WTC11 (cell line): ENCODE results near the gene ARHGAP15. TPM values are rescaled to one million over a fixed set of nuclear protein-coding genes. Genes with fewer than 3 reads are reported as not detected.

ENCODE experiments used
- ATAC-seq: fragments of 200-7000 bp; cut with Tn5 transposase; 2 replicates; pipeline ENCODE4 v1.10.0; 2021; ENCODE audit warnings: mild to moderate bottlenecking, moderate library complexity
- CTCF ChIA-PET: fragments of 300-600 bp; sonication (Branson Sonifier 250); formaldehyde crosslinking; loops from one replicate; lab custom pipeline; 2021; ENCODE audit warnings: antibody characterized with exemption; lab: Charles Lee
- POLR2A ChIA-PET: fragments of 350-600 bp; sonication (Branson Sonifier 250); formaldehyde crosslinking; loops from one replicate; lab custom pipeline; 2021; ENCODE audit warnings: antibody characterized with exemption; lab: Charles Lee
- DNase-seq: peaks from one replicate; pipeline ENCODE4 v3.0.0; 2021; ENCODE audit warnings: low spot score
- H3K27ac Mint-ChIP-seq: 2 replicates; pipeline ENCODE4 v1.8.0; 2021; ENCODE audit warnings: mixed read lengths
- H3K27me3 Mint-ChIP-seq: 2 replicates; pipeline ENCODE4 v1.8.0; 2021; ENCODE audit warnings: low read depth, mild to moderate bottlenecking, moderate library complexity, mixed read lengths
- H3K36me3 Mint-ChIP-seq: 2 replicates; pipeline ENCODE4 v1.8.0; 2021; ENCODE audit warnings: mixed read lengths
- H3K4me1 Mint-ChIP-seq: 2 replicates; pipeline ENCODE4 v1.8.0; 2022; ENCODE audit warnings: mixed read lengths
- H3K4me3 Mint-ChIP-seq: 2 replicates; pipeline ENCODE4 v1.8.0; 2021; ENCODE audit warnings: mild to moderate bottlenecking, moderate library complexity, mixed read lengths
- H3K9me3 Mint-ChIP-seq: 2 replicates; pipeline ENCODE4 v1.8.0; 2021; ENCODE audit warnings: mixed read lengths
- CBFB ChIP-seq: sonication (generic); formaldehyde crosslinking; IDR thresholded peaks from 2 replicates; pipeline ENCODE4 v1.8.1; 2022; ENCODE audit warnings: mild to moderate bottlenecking, low read depth, missing genetic modification reagents
- CREB1 ChIP-seq: sonication (generic); formaldehyde crosslinking; IDR thresholded peaks from 2 replicates; pipeline ENCODE4 v1.8.0; 2023; ENCODE audit warnings: mild to moderate bottlenecking, missing genetic modification reagents
- E2F1 ChIP-seq: sonication (generic); formaldehyde crosslinking; IDR thresholded peaks from 2 replicates; pipeline ENCODE4 v1.8.0; 2022; ENCODE audit warnings: mild to moderate bottlenecking, missing genetic modification reagents
- FOXJ3 ChIP-seq: sonication (generic); formaldehyde crosslinking; IDR thresholded peaks from 2 replicates; pipeline ENCODE4 v1.9.0; 2021; ENCODE audit warnings: missing genetic modification reagents, mild to moderate bottlenecking, borderline replicate concordance
- JAZF1 ChIP-seq: fragments of 250-450 bp; sonication (Bioruptor Pico); IDR thresholded peaks from 2 replicates; pipeline ENCODE4 v1.9.0; 2021; ENCODE audit warnings: moderate library complexity, mild to moderate bottlenecking, inconsistent platforms
- MXD4 ChIP-seq: fragments of 250-450 bp; sonication (Bioruptor Pico); IDR thresholded peaks from 2 replicates; pipeline ENCODE4 v1.8.0; 2021; ENCODE audit warnings: mild to moderate bottlenecking, moderate library complexity, borderline replicate concordance
- NFATC4 ChIP-seq: fragments of 250-450 bp; sonication (Bioruptor Pico); IDR thresholded peaks from 2 replicates; pipeline ENCODE4 v1.9.0; 2021; ENCODE audit warnings: mild to moderate bottlenecking
- NR3C1 ChIP-seq: sonication (generic); formaldehyde crosslinking; conservative IDR thresholded peaks from 2 replicates; pipeline ENCODE4 v1.8.1; 2023; ENCODE audit warnings: low read depth, mild to moderate bottlenecking, missing genetic modification reagents
- OVOL2 ChIP-seq: fragments of 250-450 bp; sonication (Bioruptor Pico); IDR thresholded peaks from 2 replicates; pipeline ENCODE4 v1.9.0; 2021; ENCODE audit warnings: mild to moderate bottlenecking, borderline replicate concordance
- PRDM15 ChIP-seq: sonication (generic); formaldehyde crosslinking; IDR thresholded peaks from 2 replicates; pipeline ENCODE4 v1.8.0; 2022; ENCODE audit warnings: missing genetic modification reagents
- ZNF138 ChIP-seq: sonication (generic); formaldehyde crosslinking; conservative IDR thresholded peaks from 2 replicates; pipeline ENCODE4 v1.8.1; 2022; ENCODE audit warnings: mild to moderate bottlenecking, moderate library complexity, missing genetic modification reagents
- total RNA-seq: library from RNA; stranded (reverse); gene quantifications from 3 replicates; pipeline ENCODE4 v1.2.3, GENCODE V29; 2021
- TF ChIP-seq, protein P1 (sequence below): sonication (generic); formaldehyde crosslinking; IDR thresholded peaks from 2 replicates; pipeline ENCODE4 v1.8.1; 2023; ENCODE audit warnings: mild to moderate bottlenecking, missing genetic modification reagents
- TF ChIP-seq, protein P2 (sequence below): sonication (generic); formaldehyde crosslinking; IDR thresholded peaks from 2 replicates; pipeline ENCODE4 v1.8.1; 2022; ENCODE audit warnings: low read depth, mild to moderate bottlenecking, moderate library complexity, missing genetic modification reagents, borderline replicate concordance
- TF ChIP-seq, protein P3 (sequence below): sonication (generic); formaldehyde crosslinking; IDR thresholded peaks from 2 replicates; pipeline ENCODE4 v1.8.1; 2022; ENCODE audit warnings: low read depth, missing genetic modification reagents, borderline replicate concordance
- TF ChIP-seq, protein P4 (sequence below): fragments of 200-600 bp; IDR thresholded peaks from 2 replicates; pipeline ENCODE4 v1.8.0; 2022; ENCODE audit warnings: antibody characterized with exemption

ARHGAP15 gene
- total RNA-seq, 1 experiment from 2014 or later = 0.28 TPM

GRCh38 chr2:143399631-143400069 lies 270.4 kb downstream of the ARHGAP15 start:
- ChIA-PET POLR2A (no interaction called here), CTCF (no interaction called here)
- Mint-ChIP-seq H3K27ac (no peak overlapping the region), H3K9me3 (no peaks in the 10 kb centered on the region), H3K4me1 (peaks cover 4% of the 10 kb centered on the region; the same call in 1 of the 2 replicates), H3K27me3 (no peaks in the 10 kb centered on the region), H3K36me3 (no peaks in the 10 kb centered on the region), H3K4me3 (no peak overlapping the region)
- DNase-seq (no peak), ATAC-seq (no peak)
- TF ChIP-seq, protein P1, sequence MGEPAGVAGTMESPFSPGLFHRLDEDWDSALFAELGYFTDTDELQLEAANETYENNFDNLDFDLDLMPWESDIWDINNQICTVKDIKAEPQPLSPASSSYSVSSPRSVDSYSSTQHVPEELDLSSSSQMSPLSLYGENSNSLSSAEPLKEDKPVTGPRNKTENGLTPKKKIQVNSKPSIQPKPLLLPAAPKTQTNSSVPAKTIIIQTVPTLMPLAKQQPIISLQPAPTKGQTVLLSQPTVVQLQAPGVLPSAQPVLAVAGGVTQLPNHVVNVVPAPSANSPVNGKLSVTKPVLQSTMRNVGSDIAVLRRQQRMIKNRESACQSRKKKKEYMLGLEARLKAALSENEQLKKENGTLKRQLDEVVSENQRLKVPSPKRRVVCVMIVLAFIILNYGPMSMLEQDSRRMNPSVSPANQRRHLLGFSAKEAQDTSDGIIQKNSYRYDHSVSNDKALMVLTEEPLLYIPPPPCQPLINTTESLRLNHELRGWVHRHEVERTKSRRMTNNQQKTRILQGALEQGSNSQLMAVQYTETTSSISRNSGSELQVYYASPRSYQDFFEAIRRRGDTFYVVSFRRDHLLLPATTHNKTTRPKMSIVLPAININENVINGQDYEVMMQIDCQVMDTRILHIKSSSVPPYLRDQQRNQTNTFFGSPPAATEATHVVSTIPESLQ (CRISPR knock-in tag) = no peak
- TF ChIP-seq ZNF138 (CRISPR knock-in tag) = no peak
- TF ChIP-seq, protein P2, sequence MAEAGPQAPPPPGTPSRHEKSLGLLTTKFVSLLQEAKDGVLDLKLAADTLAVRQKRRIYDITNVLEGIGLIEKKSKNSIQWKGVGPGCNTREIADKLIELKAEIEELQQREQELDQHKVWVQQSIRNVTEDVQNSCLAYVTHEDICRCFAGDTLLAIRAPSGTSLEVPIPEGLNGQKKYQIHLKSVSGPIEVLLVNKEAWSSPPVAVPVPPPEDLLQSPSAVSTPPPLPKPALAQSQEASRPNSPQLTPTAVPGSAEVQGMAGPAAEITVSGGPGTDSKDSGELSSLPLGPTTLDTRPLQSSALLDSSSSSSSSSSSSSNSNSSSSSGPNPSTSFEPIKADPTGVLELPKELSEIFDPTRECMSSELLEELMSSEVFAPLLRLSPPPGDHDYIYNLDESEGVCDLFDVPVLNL (CRISPR knock-in tag) = no peak
- no peak for TF ChIP-seq CBFB (CRISPR knock-in tag)
- TF ChIP-seq, protein P3, sequence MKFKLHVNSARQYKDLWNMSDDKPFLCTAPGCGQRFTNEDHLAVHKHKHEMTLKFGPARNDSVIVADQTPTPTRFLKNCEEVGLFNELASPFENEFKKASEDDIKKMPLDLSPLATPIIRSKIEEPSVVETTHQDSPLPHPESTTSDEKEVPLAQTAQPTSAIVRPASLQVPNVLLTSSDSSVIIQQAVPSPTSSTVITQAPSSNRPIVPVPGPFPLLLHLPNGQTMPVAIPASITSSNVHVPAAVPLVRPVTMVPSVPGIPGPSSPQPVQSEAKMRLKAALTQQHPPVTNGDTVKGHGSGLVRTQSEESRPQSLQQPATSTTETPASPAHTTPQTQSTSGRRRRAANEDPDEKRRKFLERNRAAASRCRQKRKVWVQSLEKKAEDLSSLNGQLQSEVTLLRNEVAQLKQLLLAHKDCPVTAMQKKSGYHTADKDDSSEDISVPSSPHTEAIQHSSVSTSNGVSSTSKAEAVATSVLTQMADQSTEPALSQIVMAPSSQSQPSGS (CRISPR knock-in tag) = no peak
- no peak for TF ChIP-seq CREB1 (CRISPR knock-in tag)
- TF ChIP-seq FOXJ3 = no peak
- no peak for TF ChIP-seq MXD4 (CRISPR knock-in tag)
- no peak for TF ChIP-seq NFATC4
- TF ChIP-seq OVOL2 (CRISPR knock-in tag) = no peak
- TF ChIP-seq JAZF1 = no peak
- no peak for TF ChIP-seq PRDM15 (CRISPR knock-in tag)

- ChIA-PET POLR2A (no interaction called here), CTCF (no interaction called here)
- no peaks in the 10 kb centered on the region for H3K9me3 Mint-ChIP-seq
- H3K27me3 Mint-ChIP-seq = no peaks in the 10 kb centered on the region
- no peaks in the 10 kb centered on the region for H3K36me3 Mint-ChIP-seq
- no peak for DNase-seq
- no peak overlapping the region for H3K4me3 Mint-ChIP-seq
- no peak for ATAC-seq
- peaks cover 4% of the 10 kb centered on the region; the same call in 1 of the 2 replicates for H3K4me1 Mint-ChIP-seq
- no peak overlapping the region; the same call in 1 of the 2 replicates for H3K27ac Mint-ChIP-seq
- TF ChIP-seq E2F1 (CRISPR knock-in tag) (no peak), NR3C1 (CRISPR knock-in tag) (no peak)
- TF ChIP-seq, protein P4, sequence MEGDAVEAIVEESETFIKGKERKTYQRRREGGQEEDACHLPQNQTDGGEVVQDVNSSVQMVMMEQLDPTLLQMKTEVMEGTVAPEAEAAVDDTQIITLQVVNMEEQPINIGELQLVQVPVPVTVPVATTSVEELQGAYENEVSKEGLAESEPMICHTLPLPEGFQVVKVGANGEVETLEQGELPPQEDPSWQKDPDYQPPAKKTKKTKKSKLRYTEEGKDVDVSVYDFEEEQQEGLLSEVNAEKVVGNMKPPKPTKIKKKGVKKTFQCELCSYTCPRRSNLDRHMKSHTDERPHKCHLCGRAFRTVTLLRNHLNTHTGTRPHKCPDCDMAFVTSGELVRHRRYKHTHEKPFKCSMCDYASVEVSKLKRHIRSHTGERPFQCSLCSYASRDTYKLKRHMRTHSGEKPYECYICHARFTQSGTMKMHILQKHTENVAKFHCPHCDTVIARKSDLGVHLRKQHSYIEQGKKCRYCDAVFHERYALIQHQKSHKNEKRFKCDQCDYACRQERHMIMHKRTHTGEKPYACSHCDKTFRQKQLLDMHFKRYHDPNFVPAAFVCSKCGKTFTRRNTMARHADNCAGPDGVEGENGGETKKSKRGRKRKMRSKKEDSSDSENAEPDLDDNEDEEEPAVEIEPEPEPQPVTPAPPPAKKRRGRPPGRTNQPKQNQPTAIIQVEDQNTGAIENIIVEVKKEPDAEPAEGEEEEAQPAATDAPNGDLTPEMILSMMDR = no peak
These were observed 272.6 kb downstream of the ARHGAP15 start for GRCh38 chr2:143401861-143402260.
